ENCODE data around the gene DUSP19. TPM values are rescaled to one million over a fixed set of nuclear protein-coding genes. Genes with fewer than 3 reads are reported as not detected.

DUSP19 gene, protein sequence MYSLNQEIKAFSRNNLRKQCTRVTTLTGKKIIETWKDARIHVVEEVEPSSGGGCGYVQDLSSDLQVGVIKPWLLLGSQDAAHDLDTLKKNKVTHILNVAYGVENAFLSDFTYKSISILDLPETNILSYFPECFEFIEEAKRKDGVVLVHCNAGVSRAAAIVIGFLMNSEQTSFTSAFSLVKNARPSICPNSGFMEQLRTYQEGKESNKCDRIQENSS
- polyA plus RNA-seq (2012; ENCODE audit: insufficient read depth, insufficient read length, low read depth) = 1.0 TPM

- H3K4me3 ChIP-seq (ENCODE audit: low read depth, low read length) = peak within 1 kb of the TSS; percentile 87
- no peaks in the 10 kb centered on the region for H3K4me1 ChIP-seq
- H3K27me3 ChIP-seq = no peaks in the 10 kb centered on the region
- TF ChIP-seq, protein P1, sequence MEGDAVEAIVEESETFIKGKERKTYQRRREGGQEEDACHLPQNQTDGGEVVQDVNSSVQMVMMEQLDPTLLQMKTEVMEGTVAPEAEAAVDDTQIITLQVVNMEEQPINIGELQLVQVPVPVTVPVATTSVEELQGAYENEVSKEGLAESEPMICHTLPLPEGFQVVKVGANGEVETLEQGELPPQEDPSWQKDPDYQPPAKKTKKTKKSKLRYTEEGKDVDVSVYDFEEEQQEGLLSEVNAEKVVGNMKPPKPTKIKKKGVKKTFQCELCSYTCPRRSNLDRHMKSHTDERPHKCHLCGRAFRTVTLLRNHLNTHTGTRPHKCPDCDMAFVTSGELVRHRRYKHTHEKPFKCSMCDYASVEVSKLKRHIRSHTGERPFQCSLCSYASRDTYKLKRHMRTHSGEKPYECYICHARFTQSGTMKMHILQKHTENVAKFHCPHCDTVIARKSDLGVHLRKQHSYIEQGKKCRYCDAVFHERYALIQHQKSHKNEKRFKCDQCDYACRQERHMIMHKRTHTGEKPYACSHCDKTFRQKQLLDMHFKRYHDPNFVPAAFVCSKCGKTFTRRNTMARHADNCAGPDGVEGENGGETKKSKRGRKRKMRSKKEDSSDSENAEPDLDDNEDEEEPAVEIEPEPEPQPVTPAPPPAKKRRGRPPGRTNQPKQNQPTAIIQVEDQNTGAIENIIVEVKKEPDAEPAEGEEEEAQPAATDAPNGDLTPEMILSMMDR (IDR thresholded peaks at IDR 0.05; ENCODE audit: low read depth, low read length) = no peak
- peak; percentile 61 for DNase-seq
- H3K9me3 ChIP-seq = no peaks in the 10 kb centered on the region
- no peaks in the 10 kb centered on the region for H3K36me3 ChIP-seq
Observed at GRCh38 chr2:183078464-183079138, at the start of gene DUSP19. DUSP19 (plus strand) TSS chr2:183078747; CDS start chr2:183078934, 187 bp downstream.

DNA sequence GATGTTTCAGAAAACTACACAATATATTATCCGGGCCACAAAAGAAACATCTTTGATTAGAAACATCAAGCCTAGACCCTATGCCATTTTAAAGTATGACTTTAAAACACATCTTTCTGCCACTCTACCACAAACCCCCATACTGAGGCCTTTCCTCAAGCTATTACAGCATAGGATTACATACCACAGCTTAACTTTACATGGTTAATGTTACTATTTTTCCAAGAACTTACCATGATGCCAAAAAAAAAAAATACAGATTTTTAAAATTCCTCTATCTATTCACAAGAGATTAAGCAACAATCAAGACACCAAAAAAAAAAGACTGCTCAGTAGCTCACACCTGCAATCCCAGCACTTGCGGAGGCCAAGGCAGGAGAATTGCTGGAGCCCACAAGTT is 49.3 kb upstream of the DUSP19 start:
- no peaks in the 10 kb centered on the region for H3K9me3 ChIP-seq
- TF ChIP-seq, protein P1 (IDR thresholded peaks at IDR 0.05; ENCODE audit: low read depth, low read length) = no peak
- no peak for DNase-seq
- no peaks in the 10 kb centered on the region for H3K36me3 ChIP-seq
- no peak overlapping the region for H3K4me3 ChIP-seq (ENCODE audit: low read depth, low read length)
- H3K4me1 ChIP-seq = no peaks in the 10 kb centered on the region; the same call in 1 of the 2 replicates
- H3K27me3 ChIP-seq = no peaks in the 10 kb centered on the region

DNA sequence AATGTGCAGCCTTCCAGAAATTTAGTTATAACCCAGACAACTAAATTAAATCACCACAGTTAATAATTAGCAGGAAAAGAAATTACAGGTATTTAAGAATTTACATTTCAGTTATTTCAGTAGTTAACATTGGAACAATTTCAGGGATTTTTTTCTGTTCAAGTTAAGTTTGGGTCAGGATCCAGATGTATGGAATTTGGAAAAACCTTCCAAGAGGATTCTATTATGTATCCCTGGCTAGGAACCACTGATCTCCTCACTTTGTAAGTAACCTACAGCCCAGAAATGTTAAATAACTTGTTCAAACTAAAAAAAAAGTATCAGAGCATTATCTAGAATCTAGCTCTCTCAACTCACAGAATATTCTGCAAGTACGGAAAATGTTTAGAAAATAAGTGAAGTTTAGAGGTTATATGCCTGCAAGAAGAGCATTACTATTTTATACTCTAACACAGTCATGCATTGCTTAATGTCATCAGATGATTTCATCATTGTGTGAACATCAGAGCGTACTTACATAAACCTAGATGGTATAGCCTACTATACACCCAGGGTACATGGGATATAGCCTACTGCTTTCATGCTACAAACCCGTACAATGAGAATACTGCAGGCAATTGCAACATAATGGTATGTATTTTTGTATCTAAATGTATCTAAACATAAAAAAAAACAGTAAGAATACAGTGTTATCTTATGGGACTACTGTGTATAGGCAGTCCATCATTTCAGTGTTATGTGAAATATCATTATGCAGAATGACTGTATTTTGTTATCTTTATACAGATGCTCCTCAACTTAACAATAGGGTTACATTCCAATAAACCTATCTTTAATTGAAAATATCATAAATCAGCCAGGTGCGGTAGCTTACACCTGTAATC is 46.4 kb upstream of the DUSP19 start:
- H3K27me3 ChIP-seq = no peaks in the 10 kb centered on the region
- DNase-seq = no peak
- no peaks in the 10 kb centered on the region for H3K9me3 ChIP-seq
- H3K4me1 ChIP-seq = no peaks in the 10 kb centered on the region; the same call in 1 of the 2 replicates
- H3K36me3 ChIP-seq = no peaks in the 10 kb centered on the region
- no peak overlapping the region for H3K4me3 ChIP-seq (ENCODE audit: low read depth, low read length)
- TF ChIP-seq, protein P1 (IDR thresholded peaks at IDR 0.05; ENCODE audit: low read depth, low read length) = no peak

GRCh38 chr2:183033951-183034350 is 44.6 kb upstream of the DUSP19 start:
- TF ChIP-seq, protein P1 (IDR thresholded peaks at IDR 0.05; ENCODE audit: low read depth, low read length) = no peak
- H3K4me1 ChIP-seq = no peaks in the 10 kb centered on the region; the same call in 1 of the 2 replicates
- no peaks in the 10 kb centered on the region for H3K27me3 ChIP-seq
- H3K9me3 ChIP-seq = no peaks in the 10 kb centered on the region
- no peaks in the 10 kb centered on the region for H3K36me3 ChIP-seq
- no peak overlapping the region for H3K4me3 ChIP-seq (ENCODE audit: low read depth, low read length)
- DNase-seq = no peak

GRCh38 chr2:183034806-183035205 is 43.7 kb upstream of the DUSP19 start:
- Histone ChIP-seq H3K36me3 (no peaks in the 10 kb centered on the region), H3K9me3 (no peaks in the 10 kb centered on the region), H3K27me3 (no peaks in the 10 kb centered on the region), H3K4me1 (no peaks in the 10 kb centered on the region; the same call in 1 of the 2 replicates), H3K4me3 (ENCODE audit: low read depth, low read length) (no peak overlapping the region)
- DNase-seq = no peak
- TF ChIP-seq, protein P1 (IDR thresholded peaks at IDR 0.05; ENCODE audit: low read depth, low read length) = no peak

Data from BE2C (cell line).